GM18868 (cell line): ENCODE data around the gene SIVA1.

Experiments used
- ATAC-seq: cut with Tn5 transposase; IDR thresholded peaks from one replicate; pipeline ENCODE4 v1.9.1; 2021; ENCODE audit warnings: mild to moderate bottlenecking, moderate library complexity; ENCODE audit not compliant: unreplicated experiment

Gene SIVA1

GRCh38 chr14:104805326-104805678, 52.4 kb downstream of the SIVA1 start:
- ATAC-seq = no peak

DNA sequence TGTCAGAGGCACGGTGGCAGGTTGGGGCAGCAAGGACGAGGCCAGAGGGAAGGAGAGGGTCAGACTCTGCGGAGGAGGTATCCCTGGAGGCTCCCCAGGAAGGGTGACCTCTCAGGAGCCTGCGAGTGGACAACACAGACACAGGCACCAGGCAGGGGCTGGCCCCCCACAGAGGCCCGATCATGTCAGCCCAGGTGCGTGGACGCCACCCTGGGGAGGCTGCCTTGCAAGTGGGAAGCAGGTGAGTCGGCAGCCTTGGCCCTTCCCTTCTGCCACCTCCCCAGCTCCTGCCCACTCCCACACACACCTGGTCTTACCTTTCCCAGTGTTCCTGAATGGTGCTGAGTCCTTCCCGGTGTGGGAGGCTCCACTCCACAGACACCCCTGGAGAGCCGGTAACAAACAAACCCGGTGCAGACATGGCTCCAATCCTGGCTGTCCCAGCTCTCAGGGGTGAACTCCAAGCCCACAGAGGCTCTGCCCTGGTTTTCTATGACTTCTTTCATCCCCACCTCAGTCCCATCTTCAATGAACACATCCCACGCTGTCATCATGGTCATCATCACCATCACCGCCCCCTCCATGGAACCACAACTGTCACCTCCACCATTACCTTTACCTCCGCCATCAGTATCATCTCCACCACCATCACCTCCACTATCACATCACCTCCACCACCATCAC, 53.1 kb downstream of the SIVA1 start:
- ATAC-seq = no peak

- no peak for ATAC-seq
These were observed 53.9 kb downstream of the SIVA1 start for GRCh38 chr14:104806625-104807465.

- ATAC-seq = no peak
These were observed 55.5 kb downstream of the SIVA1 start for GRCh38 chr14:104808456-104808855.
